EH (cell line): ENCODE results near the gene PELI2.
A peak's percentile ranks its signal among the peaks of the same experiment; 100 is the strongest.

ENCODE experiments used
- DNase-seq: peaks from one replicate; pipeline ENCODE4 v3.0.0-alpha.2; 2015; ENCODE audit warnings: low read depth

Gene PELI2

GRCh38 chr14:56244138-56244789 lies 126.1 kb downstream of the PELI2 start:
- DNase-seq: peak; percentile 90

DNA sequence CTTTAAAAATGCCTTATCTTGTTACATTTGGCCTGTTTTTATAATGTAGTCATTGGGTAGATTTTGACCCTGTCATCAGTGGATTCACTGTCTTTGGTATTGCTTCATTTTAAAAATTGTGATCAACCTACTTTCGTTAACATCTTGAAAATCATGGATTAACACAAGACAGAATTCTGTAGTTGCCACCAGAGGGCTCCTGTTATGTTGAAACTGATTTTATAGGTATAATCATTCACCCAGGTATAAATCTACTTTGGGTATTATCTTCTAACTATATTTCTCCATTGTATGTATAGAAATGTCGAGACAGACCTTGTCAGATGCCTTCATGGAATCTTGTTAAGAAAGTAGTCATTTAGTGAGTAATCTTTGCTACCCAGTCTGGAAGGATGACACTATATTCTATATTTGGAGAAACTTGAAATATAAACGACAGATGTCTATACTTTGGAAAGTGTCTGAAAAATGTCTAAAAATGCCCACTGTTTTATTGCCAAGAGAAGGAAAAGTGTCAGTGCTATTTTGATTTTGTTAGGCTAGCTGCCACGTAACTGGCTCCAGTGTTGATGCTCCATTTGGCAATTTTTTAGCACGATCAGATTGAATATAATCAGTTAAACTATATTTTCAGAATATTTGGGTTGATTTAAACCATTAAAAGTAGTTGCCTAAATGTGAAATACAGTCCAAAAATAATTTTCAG lies 129.4 kb downstream of the PELI2 start:
- peak; percentile 17 for DNase-seq

GRCh38 chr14:56248442-56248841 lies 130.2 kb downstream of the PELI2 start:
- DNase-seq: no peak

GRCh38 chr14:56261046-56261445 lies 142.8 kb downstream of the PELI2 start:
- no peak for DNase-seq

- no peak for DNase-seq
These were observed 144.3 kb downstream of the PELI2 start for GRCh38 chr14:56262530-56262929.

DNA sequence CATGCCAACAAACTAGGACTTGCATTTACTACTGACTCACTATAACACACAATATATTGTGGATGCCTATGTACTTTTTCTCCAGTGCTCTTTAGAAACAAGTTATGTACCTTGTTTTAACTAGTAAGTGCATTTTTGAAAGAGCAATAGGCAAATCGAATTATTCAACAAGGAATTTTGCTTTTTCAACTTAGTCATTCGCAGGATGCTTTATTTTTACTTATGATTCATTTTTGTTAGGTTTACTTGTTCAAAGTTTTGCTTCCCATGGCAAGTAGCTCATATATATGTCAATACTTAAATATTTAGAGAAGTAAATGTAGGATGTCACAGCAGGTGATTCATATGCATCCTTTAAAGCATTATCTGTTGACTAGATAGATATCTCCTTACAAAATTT lies 149.8 kb downstream of the PELI2 start:
- DNase-seq: peak; percentile 49

GRCh38 chr14:56268673-56269072 lies 150.5 kb downstream of the PELI2 start:
- peak; percentile 58 for DNase-seq

- no peak for DNase-seq
These were observed 152.7 kb downstream of the PELI2 start for GRCh38 chr14:56270921-56271320.

DNA sequence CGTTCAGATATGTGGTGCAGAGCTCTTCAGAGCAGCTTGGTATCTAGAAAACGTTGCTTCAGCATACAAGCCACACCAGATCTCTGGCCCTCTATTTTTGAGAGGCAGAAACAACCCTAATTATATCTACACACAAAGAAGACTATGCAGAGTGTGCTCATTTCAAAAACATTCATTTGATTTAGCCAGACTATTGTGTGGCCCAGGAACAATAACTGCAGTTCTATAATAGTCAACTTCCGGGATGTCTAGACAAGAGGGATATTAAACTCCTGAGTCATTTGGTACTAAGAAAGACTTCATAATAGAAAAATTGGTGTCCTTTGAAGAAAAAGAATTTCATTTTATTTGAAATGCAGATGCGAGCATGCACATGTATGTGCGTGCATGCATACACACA lies 153.8 kb downstream of the PELI2 start:
- peak; percentile 90 for DNase-seq

DNA sequence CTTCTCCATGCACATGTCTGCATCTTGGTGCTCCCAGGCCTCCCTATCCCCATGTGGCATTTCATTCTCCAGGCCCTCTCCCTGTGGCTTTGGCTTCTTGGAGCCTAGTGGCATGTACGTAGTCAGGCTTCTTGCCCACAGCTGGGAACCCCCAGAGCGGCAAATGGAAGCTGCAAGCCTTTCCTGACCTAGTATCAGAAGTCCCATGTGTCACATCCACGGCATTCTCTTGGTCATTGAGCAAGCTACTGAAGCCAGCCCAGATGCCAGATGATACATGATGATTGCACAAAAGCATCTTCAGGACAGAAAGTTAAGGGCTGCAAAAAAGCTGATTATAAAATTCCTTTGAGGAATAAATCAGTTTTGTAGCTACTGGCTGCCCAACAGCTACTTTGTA lies 154.9 kb downstream of the PELI2 start:
- DNase-seq: peak; percentile 85

DNA sequence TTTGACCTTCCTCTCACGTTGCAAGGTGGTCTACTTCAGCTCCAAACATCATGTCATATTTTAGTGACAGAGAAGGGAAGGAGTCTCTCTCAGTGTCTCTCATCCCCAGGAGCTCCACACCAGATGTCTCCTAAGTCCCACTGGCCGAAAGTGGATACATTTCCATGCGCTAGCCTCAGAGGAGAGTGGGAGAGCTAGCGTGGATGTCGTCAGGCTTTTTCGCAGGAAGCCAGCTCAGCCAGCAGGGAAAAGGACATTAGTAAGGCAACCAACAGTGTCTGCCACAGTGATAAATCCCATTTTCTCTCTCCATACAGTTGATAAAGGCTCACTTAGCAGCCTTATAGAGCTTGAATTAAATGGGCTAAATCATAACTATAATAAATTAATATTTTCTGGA lies 155.7 kb downstream of the PELI2 start:
- no peak for DNase-seq

GRCh38 chr14:56274556-56274955 lies 156.3 kb downstream of the PELI2 start:
- peak; percentile 15 for DNase-seq

- DNase-seq: no peak
These were observed 157.9 kb downstream of the PELI2 start for GRCh38 chr14:56276108-56276507.

DNA sequence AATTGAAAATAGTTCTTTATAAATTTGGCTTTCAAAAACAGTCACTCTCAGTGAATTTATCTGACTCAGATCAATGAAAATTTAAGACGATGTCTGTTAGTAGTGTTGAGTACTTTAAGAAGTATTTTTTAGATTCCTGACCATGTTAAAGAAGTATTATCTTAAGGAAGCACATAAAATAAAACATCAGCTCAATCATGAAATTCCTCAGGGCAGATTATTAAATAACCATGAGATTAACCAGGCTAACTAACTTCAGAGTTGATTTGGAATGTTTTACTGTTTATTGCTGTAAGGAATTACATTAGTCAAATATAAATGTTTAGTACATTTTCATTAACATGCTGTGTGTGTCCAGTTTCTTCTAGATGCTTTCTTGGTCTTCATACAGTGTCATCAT lies 160.2 kb downstream of the PELI2 start:
- peak; percentile 65 for DNase-seq

GRCh38 chr14:56280843-56281242 lies 162.6 kb downstream of the PELI2 start:
- DNase-seq: no peak

DNA sequence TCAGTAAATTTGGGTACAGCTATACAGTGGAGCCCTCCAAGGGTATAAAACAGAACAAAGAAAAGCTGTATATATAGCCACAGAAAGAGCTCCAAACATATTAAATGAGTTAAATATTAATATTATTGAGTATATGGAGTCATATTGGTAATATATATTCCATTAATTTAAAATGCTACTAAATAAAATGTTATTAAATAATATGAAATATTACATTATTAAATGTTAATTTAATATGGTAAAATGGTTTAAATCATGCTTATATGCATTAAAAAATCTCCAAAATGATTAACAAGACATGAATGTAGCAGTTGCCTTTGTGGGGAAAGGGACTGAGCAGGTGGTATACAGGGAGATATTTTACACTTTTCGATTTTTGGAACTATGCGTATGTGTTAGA lies 164.0 kb downstream of the PELI2 start:
- DNase-seq: no peak

GRCh38 chr14:56284641-56285040 lies 166.4 kb downstream of the PELI2 start:
- peak; percentile 28 for DNase-seq

- no peak for DNase-seq
These were observed 170.9 kb downstream of the PELI2 start for GRCh38 chr14:56289155-56289554.

DNA sequence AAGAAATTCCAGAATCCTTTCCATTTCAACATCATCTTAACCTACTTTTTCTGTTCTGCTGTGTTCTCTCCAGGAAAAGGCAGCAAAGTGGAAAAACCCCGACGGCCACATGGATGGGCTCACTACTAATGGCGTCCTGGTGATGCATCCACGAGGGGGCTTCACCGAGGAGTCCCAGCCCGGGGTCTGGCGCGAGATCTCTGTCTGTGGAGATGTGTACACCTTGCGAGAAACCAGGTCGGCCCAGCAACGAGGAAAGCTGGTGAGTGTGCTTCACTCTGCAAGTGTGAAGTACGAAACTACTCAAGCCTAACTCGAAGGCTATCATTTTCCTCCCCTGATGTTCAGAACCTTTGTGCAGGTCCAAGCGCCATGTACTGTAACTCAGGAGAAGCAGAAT lies 172.0 kb downstream of the PELI2 start:
- DNase-seq: no peak

DNA sequence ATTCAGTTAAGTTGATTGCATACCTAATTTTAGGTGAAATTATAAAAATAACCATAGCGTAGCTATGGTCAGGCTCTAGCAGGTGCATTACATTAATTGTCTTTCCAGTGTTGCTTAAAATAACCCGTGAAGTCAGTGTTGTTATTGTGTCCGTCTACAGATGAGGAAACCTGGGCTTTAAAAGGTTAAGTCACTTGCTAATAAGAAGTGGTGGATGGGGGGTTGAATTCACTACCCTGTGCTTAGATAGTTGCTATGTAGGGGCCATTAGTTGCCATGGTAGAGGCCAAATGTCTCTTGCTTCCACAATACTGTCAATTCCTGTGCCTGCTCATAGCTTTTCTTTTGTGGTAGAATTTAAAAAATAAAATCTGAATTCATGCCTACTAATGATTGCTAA lies 174.8 kb downstream of the PELI2 start:
- no peak for DNase-seq

- no peak for DNase-seq
These were observed 175.3 kb downstream of the PELI2 start for GRCh38 chr14:56293506-56293905.

GRCh38 chr14:56294128-56294527 lies 175.9 kb downstream of the PELI2 start:
- no peak for DNase-seq

GRCh38 chr14:56295743-56296142 lies 177.5 kb downstream of the PELI2 start:
- no peak for DNase-seq

GRCh38 chr14:56297449-56297848 lies 179.2 kb downstream of the PELI2 start:
- no peak for DNase-seq
